ENCODE data around the gene SLITRK6.

SLITRK6 gene

GRCh38 chr13:85799097-85799582 is at the start of gene SLITRK6:
TSS of gene SLITRK6 (minus strand) at chr13:85799419. CDS start at chr13:85796508, 2,911 bp downstream.
- no peak for TF ChIP-seq GATA3 (IDR thresholded peaks at IDR 0.05; ENCODE audit: low read depth, low read length)

- TF ChIP-seq GATA3 (IDR thresholded peaks at IDR 0.05; ENCODE audit: low read depth, low read length) (no peak), GATA2 (IDR thresholded peaks at IDR 0.05; ENCODE audit: low read depth, low read length) (no peak)
These were observed 47.8 kb upstream of the SLITRK6 start for GRCh38 chr13:85847012-85847411.

GRCh38 chr13:85841427-85841826 is 42.2 kb upstream of the SLITRK6 start:
- TF ChIP-seq GATA2 (IDR thresholded peaks at IDR 0.05; ENCODE audit: low read depth, low read length), result no peak
- no peak for TF ChIP-seq GATA3 (IDR thresholded peaks at IDR 0.05; ENCODE audit: low read depth, low read length)

GRCh38 chr13:85833921-85834320 is 34.7 kb upstream of the SLITRK6 start:
- no peak for TF ChIP-seq GATA2 (IDR thresholded peaks at IDR 0.05; ENCODE audit: low read depth, low read length)
- no peak for TF ChIP-seq GATA3 (IDR thresholded peaks at IDR 0.05; ENCODE audit: low read depth, low read length)

GRCh38 chr13:85828094-85828684 is 29.0 kb upstream of the SLITRK6 start:
- TF ChIP-seq GATA2 (IDR thresholded peaks at IDR 0.05; ENCODE audit: low read depth, low read length), result no peak
- no peak for TF ChIP-seq GATA3 (IDR thresholded peaks at IDR 0.05; ENCODE audit: low read depth, low read length)

- TF ChIP-seq GATA2 (IDR thresholded peaks at IDR 0.05; ENCODE audit: low read depth, low read length), result no peak
- no peak for TF ChIP-seq GATA3 (IDR thresholded peaks at IDR 0.05; ENCODE audit: low read depth, low read length)
These were observed 26.2 kb upstream of the SLITRK6 start for GRCh38 chr13:85825454-85825853.

GRCh38 chr13:85823832-85824231 is 24.6 kb upstream of the SLITRK6 start:
- TF ChIP-seq GATA3 (IDR thresholded peaks at IDR 0.05; ENCODE audit: low read depth, low read length) (no peak), GATA2 (IDR thresholded peaks at IDR 0.05; ENCODE audit: low read depth, low read length) (no peak)

- TF ChIP-seq GATA2 (IDR thresholded peaks at IDR 0.05; ENCODE audit: low read depth, low read length) (peak; percentile 37), GATA3 (IDR thresholded peaks at IDR 0.05; ENCODE audit: low read depth, low read length) (peak; percentile 92)
These were observed 20.3 kb upstream of the SLITRK6 start for GRCh38 chr13:85819513-85819912.

- TF ChIP-seq GATA2 (IDR thresholded peaks at IDR 0.05; ENCODE audit: low read depth, low read length) (no peak), GATA3 (IDR thresholded peaks at IDR 0.05; ENCODE audit: low read depth, low read length) (no peak)
These were observed 17.2 kb upstream of the SLITRK6 start for GRCh38 chr13:85816413-85816812.

GRCh38 chr13:85812282-85812681 is 13.1 kb upstream of the SLITRK6 start:
- TF ChIP-seq GATA3 (IDR thresholded peaks at IDR 0.05; ENCODE audit: low read depth, low read length), result no peak
- TF ChIP-seq GATA2 (IDR thresholded peaks at IDR 0.05; ENCODE audit: low read depth, low read length), result no peak

- no peak for TF ChIP-seq GATA2 (IDR thresholded peaks at IDR 0.05; ENCODE audit: low read depth, low read length)
- no peak for TF ChIP-seq GATA3 (IDR thresholded peaks at IDR 0.05; ENCODE audit: low read depth, low read length)
These were observed 9.6 kb upstream of the SLITRK6 start for GRCh38 chr13:85808811-85809210.

- TF ChIP-seq GATA2 (IDR thresholded peaks at IDR 0.05; ENCODE audit: low read depth, low read length) (no peak), GATA3 (IDR thresholded peaks at IDR 0.05; ENCODE audit: low read depth, low read length) (no peak)
These were observed 7.4 kb upstream of the SLITRK6 start for GRCh38 chr13:85806553-85807175.

- TF ChIP-seq GATA3 (IDR thresholded peaks at IDR 0.05; ENCODE audit: low read depth, low read length) (no peak), GATA2 (IDR thresholded peaks at IDR 0.05; ENCODE audit: low read depth, low read length) (no peak)
These were observed 663 bp downstream of the SLITRK6 start for GRCh38 chr13:85798556-85798955.

GRCh38 chr13:85797311-85797710 is 1.9 kb downstream of the SLITRK6 start:
- TF ChIP-seq GATA3 (IDR thresholded peaks at IDR 0.05; ENCODE audit: low read depth, low read length) (no peak), GATA2 (IDR thresholded peaks at IDR 0.05; ENCODE audit: low read depth, low read length) (no peak)

GRCh38 chr13:85785205-85785604 is 14.0 kb downstream of the SLITRK6 start:
- TF ChIP-seq GATA2 (IDR thresholded peaks at IDR 0.05; ENCODE audit: low read depth, low read length), result no peak
- TF ChIP-seq GATA3 (IDR thresholded peaks at IDR 0.05; ENCODE audit: low read depth, low read length), result no peak

All from SH-SY5Y (cell line).